K562 (cell line): ENCODE data around the gene MATK. TPM values are rescaled to one million over a fixed set of nuclear protein-coding genes. Genes with fewer than 3 reads are reported as not detected.

Experiments used
- ESRRA ChIP-seq: fragments of 450-650 bp; IDR thresholded peaks from 2 replicates; pipeline ENCODE4 v1.6.1; 2014; ENCODE audit warnings: low read depth, mild to moderate bottlenecking, moderate library complexity, borderline replicate concordance
- HDAC1 ChIP-seq, 2 experiments: fragments of 450-650 bp; IDR thresholded peaks; 2 replicates each; pipeline ENCODE4 v1.6.1; 2016 to 2017; ENCODE audit warnings: inconsistent platforms in 1 of 2, mild to moderate bottlenecking in 1 of 2, moderate library complexity in 1 of 2
- MAX ChIP-seq: sonication (generic); formaldehyde crosslinking; IDR thresholded peaks from 2 replicates; pipeline ENCODE4 v1.9.0; 2022; ENCODE audit warnings: mild to moderate bottlenecking, missing genetic modification reagents
- MEIS2 ChIP-seq: fragments of 450-650 bp; IDR thresholded peaks from 2 replicates; pipeline ENCODE4 v1.6.1; 2014; ENCODE audit warnings: mild to moderate bottlenecking; ENCODE audit not compliant: partially characterized antibody
- NR2F6 ChIP-seq: fragments of 450-650 bp; formaldehyde crosslinking; IDR thresholded peaks from 2 replicates; pipeline ENCODE4 v1.4.0; 2020; ENCODE audit warnings: mild to moderate bottlenecking
- PTRF ChIP-seq: fragments of 450-650 bp; IDR thresholded peaks from 2 replicates; pipeline ENCODE4 v1.6.1; 2016; ENCODE audit warnings: mild to moderate bottlenecking, missing genetic modification characterization, missing compliant biosample characterization
- SIRT6 ChIP-seq: IDR thresholded peaks from one replicate; pipeline ENCODE4 v1.6.1; 2012; ENCODE audit warnings: low read depth, mild to moderate bottlenecking, control low read depth, inconsistent platforms, low read length, moderate library complexity
- SMAD2 ChIP-seq: fragments of 150-350 bp; IDR thresholded peaks from 2 replicates; pipeline ENCODE4 v1.6.1; 2014; ENCODE audit warnings: low read depth, mild to moderate bottlenecking, low read length
- SMAD3 ChIP-seq: fragments of 450-650 bp; formaldehyde crosslinking; conservative IDR thresholded peaks from 2 replicates; pipeline ENCODE4 v1.4.0; 2020; ENCODE audit warnings: mild to moderate bottlenecking
- SMARCA4 ChIP-seq: fragments of 450-650 bp; IDR thresholded peaks from 2 replicates; pipeline ENCODE4 v1.6.1; 2016
- SMARCE1 ChIP-seq: fragments of 450-650 bp; IDR thresholded peaks from 2 replicates; pipeline ENCODE4 v1.7.1; 2016; ENCODE audit warnings: mild to moderate bottlenecking
- XRCC3 ChIP-seq: fragments of 450-650 bp; IDR thresholded peaks from 2 replicates; pipeline ENCODE4 v1.6.1; 2017; ENCODE audit warnings: mild to moderate bottlenecking, moderate library complexity
- ZBTB12 ChIP-seq: fragments of 250-450 bp; sonication (Bioruptor Pico); IDR thresholded peaks from 2 replicates; pipeline ENCODE4 v1.4.0; 2020
- ZNF274 ChIP-seq: IDR thresholded peaks from 2 replicates; pipeline ENCODE4 v1.6.1; 2011; ENCODE audit warnings: low read depth, mild to moderate bottlenecking, low read length, moderate library complexity, borderline replicate concordance
- ZNF311 ChIP-seq: fragments of 250-450 bp; sonication (Bioruptor Pico); IDR thresholded peaks from 2 replicates; pipeline ENCODE4 v1.4.0; 2020; ENCODE audit warnings: mild to moderate bottlenecking, moderate library complexity
- polyA plus RNA-seq, 8 experiments: library from polyadenylated mRNA; depleted of rRNA in 4 of 8; stranded (reverse) in 5 of 8; unstranded in 3 of 8; fragments of >200 nt; fragmentation: Nextera tagmentation in 2 of 8; fragmentation: Illumina TruSeq in 1 of 8; extraction: Ambion mirVana in 2 of 8; extraction: Trizol in 1 of 8; gene quantifications; 2 replicates each; pipeline versions ENCODE4 v1.2.1 to v1.2.3, GENCODE V29; 2011 to 2014; ENCODE audit warnings: inconsistent platforms in 1 of 8, missing spikeins in 1 of 8
- total RNA-seq, 7 experiments: library from RNA; depleted of rRNA in 6 of 7; stranded (reverse); fragments of >200 nt in 6 of 7; fragmentation: Illumina TruSeq in 2 of 7; extraction: Trizol in 2 of 7; gene quantifications; 2 replicates each; pipeline versions ENCODE4 v1.2.1 to v1.2.3, GENCODE V29; 2011 to 2021; ENCODE audit warnings: low replicate concordance in 1 of 7

MATK gene
- total and polyA plus RNA-seq, 9 of the 15 experiments (the other 6 are each of a cell fraction or from before 2014, with no cell fraction given): 0.08 to 41.5 (median 21.4) TPM

DNA sequence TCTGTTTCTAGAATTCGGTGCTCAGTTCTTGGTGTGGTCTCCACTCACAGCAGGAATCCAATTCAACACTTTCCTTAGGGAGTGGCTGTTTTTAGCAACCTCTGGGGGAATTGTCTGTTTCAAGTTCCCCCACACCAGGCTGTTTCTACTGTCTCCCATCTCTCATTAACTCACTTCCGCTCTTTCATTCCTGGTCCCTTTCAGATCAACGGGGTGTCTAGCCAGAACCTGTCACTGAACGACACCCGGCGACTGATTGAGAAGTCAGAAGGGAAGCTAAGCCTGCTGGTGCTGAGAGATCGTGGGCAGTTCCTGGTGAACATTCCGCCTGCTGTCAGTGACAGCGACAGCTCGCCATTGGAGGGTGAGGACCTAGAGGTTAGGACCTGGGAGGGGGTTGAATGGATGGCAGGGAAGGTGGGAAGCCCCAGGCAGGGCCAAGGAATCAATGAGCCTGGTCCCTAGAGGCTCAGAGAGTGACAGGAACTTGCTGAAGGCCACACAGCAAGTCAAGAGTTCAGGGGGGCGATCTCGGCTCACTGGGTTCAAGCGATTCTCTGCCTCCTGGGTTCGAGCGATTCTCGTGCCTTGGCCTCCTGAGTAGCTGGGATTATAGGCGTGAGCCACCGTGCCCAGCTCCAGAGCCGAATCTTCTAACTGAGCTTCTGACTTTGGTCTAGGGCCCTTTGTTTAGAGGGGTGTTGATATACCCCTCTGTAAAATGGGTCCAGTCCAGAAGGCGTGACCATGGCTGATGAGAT, 52.5 kb downstream of the MATK start (continued):
- no peak for TF ChIP-seq ZNF311 (CRISPR knock-in tag)
- no peak for TF ChIP-seq HDAC1 (IDR thresholded peaks at IDR 0.05)
- TF ChIP-seq SMARCA4: no peak
- TF ChIP-seq MAX (CRISPR knock-in tag): no peak
- no peak for TF ChIP-seq SMARCE1
- TF ChIP-seq ZBTB12 (CRISPR knock-in tag): no peak
- TF ChIP-seq SMAD2: no peak
- TF ChIP-seq NR2F6: no peak
- TF ChIP-seq ESRRA: no peak
- peak; percentile 70 for TF ChIP-seq MEIS2
- no peak for TF ChIP-seq SMAD3 (CRISPR knock-in tag)
- no peak for TF ChIP-seq PTRF
- no peak for TF ChIP-seq XRCC3
- no peak for TF ChIP-seq ZNF274
- TF ChIP-seq SIRT6: no peak
